22Rv1 (cell line): ENCODE results near the gene C20orf202.

Experiments used
- H3K27ac ChIP-seq: fragments of 450-650 bp; 2 replicates; pipeline ENCODE4 v1.5.1; 2017
- CTCF ChIP-seq: fragments of 450-650 bp; IDR thresholded peaks from 2 replicates; pipeline ENCODE4 v1.5.1; 2017; ENCODE audit warnings: mild to moderate bottlenecking
- ZFX ChIP-seq: fragments of 450-650 bp; IDR thresholded peaks from 2 replicates; pipeline ENCODE4 v1.6.1; 2017; ENCODE audit warnings: antibody characterized with exemption, borderline replicate concordance

Gene C20orf202

GRCh38 chr20:1255675-1256074, 52.4 kb downstream of the C20orf202 start:
- no peak overlapping the region for H3K27ac ChIP-seq
- TF ChIP-seq ZFX (no peak), CTCF (no peak)
